GM12873 (cell line): Measurements from ENCODE around the gene WWOX.

Source experiments
- CTCF ChIP-seq: IDR thresholded peaks from 2 replicates; pipeline ENCODE4 v1.5.1; 2012; ENCODE audit warnings: low read depth, mild to moderate bottlenecking, moderate library complexity, low read length, control low read depth; ENCODE audit not compliant: insufficient read depth; ENCODE audit errors: missing control alignments

WWOX gene

GRCh38 chr16:78184238-78185183, 85.1 kb downstream of the WWOX start:
- TF ChIP-seq CTCF: no peak

- no peak for TF ChIP-seq CTCF
These were observed 89.7 kb downstream of the WWOX start for GRCh38 chr16:78189121-78189520.

GRCh38 chr16:78192734-78193488, 93.5 kb downstream of the WWOX start:
- no peak for TF ChIP-seq CTCF

- TF ChIP-seq CTCF: no peak
These were observed 95.5 kb downstream of the WWOX start for GRCh38 chr16:78194948-78195347.

- TF ChIP-seq CTCF: no peak
These were observed 96.3 kb downstream of the WWOX start for GRCh38 chr16:78195797-78196196.

- TF ChIP-seq CTCF: no peak
These were observed 97.0 kb downstream of the WWOX start for GRCh38 chr16:78196502-78196901.

- TF ChIP-seq CTCF: no peak
These were observed 98.8 kb downstream of the WWOX start for GRCh38 chr16:78198288-78198687.
